Smooth muscle cell of the umbilical artery (primary cell): ENCODE results near the gene KRTAP4-16. TPM values are rescaled to one million over a fixed set of nuclear protein-coding genes. Genes with fewer than 3 reads are reported as not detected.

Experiments used
- total RNA-seq: library from RNA; depleted of rRNA; stranded (reverse); fragments of >200 nt; gene quantifications from 2 replicates; pipeline ENCODE4 v1.2.3, GENCODE V29; 2014

Gene KRTAP4-16
- total RNA-seq = not detected in 2 replicates

GRCh38 chr17:41101586-41102259, at the start of gene KRTAP4-16:
KRTAP4-16 (minus strand) TSS chr17:41102209; CDS start chr17:41102209, 0 bp downstream.

GRCh38 chr17:41149652-41149985, 47.6 kb upstream of the KRTAP4-16 start, which contains the start of gene KRTAP4-5:
KRTAP4-5 (minus strand) TSS chr17:41149825; CDS start chr17:41149767, 58 bp downstream.

GRCh38 chr17:41140360-41141131, 38.5 kb upstream of the KRTAP4-16 start, which contains the start of gene KRTAP4-6:
KRTAP4-6 (minus strand) TSS chr17:41140544; CDS start chr17:41140487, 57 bp downstream.

GRCh38 chr17:41123991-41124371, 22.0 kb upstream of the KRTAP4-16 start, which contains the start of gene KRTAP4-12:
KRTAP4-12 (minus strand) TSS chr17:41124182; CDS start chr17:41124122, 60 bp downstream.

GRCh38 chr17:41117846-41118386, 15.9 kb upstream of the KRTAP4-16 start, which contains the start of gene KRTAP4-11:
KRTAP4-11 (minus strand) TSS chr17:41118373; CDS start chr17:41118315, 58 bp downstream.

GRCh38 chr17:41105347-41105746, 3.3 kb upstream of the KRTAP4-16 start, which contains the start of gene KRTAP4-9:
KRTAP4-9 (plus strand) TSS chr17:41105389; CDS start chr17:41105389, 0 bp downstream.

GRCh38 chr17:41098042-41098441, 4.0 kb downstream of the KRTAP4-16 start, which contains the start of gene KRTAP4-8:
KRTAP4-8 (minus strand) TSS chr17:41098142; CDS start chr17:41098084, 58 bp downstream.

GRCh38 chr17:41084100-41084856, 17.7 kb downstream of the KRTAP4-16 start, which contains the start of gene KRTAP4-7:
KRTAP4-7 (plus strand) TSS chr17:41084150; CDS start chr17:41084207, 57 bp downstream.

GRCh38 chr17:41065829-41066624, 36.0 kb downstream of the KRTAP4-16 start, which contains the start of gene KRTAP2-4:
KRTAP2-4 (minus strand) TSS chr17:41065879; CDS start chr17:41065845, 34 bp downstream.

GRCh38 chr17:41060052-41060604, 41.9 kb downstream of the KRTAP4-16 start, which contains the start of gene KRTAP2-3:
KRTAP2-3 (minus strand) TSS chr17:41060114; CDS start chr17:41060050, 64 bp downstream.

GRCh38 chr17:41055130-41055529, 46.9 kb downstream of the KRTAP4-16 start, which contains the start of gene KRTAP2-2:
KRTAP2-2 (minus strand) TSS chr17:41055230; CDS start chr17:41055211, 19 bp downstream.

Other genes with a start within 250 kb of the KRTAP4-16 start
- gene KRT12, start 235.0 kb downstream of the KRTAP4-16 start, total RNA-seq = not detected in 2 replicates
- not detected in 2 replicates for gene KRT20, start 217.0 kb downstream of the KRTAP4-16 start, total RNA-seq
- 0.28 TPM in 1 of 2 replicates, not detected in the other for gene KRT23, start 164.6 kb downstream of the KRTAP4-16 start, total RNA-seq
- gene KRT39, start 135.3 kb downstream of the KRTAP4-16 start, total RNA-seq = not detected in 2 replicates
- not detected in 2 replicates for gene KRT40, start 117.9 kb downstream of the KRTAP4-16 start, total RNA-seq
- gene KRTAP3-3, start 108.0 kb downstream of the KRTAP4-16 start, total RNA-seq = not detected in 2 replicates
- not detected in 2 replicates for gene KRTAP3-2, start 102.3 kb downstream of the KRTAP4-16 start, total RNA-seq
- gene KRTAP3-1, start 93.1 kb downstream of the KRTAP4-16 start, total RNA-seq = not detected in 2 replicates
- 0.23 and 0.30 TPM in 2 replicates for gene KRTAP1-5, start 75.0 kb downstream of the KRTAP4-16 start, total RNA-seq
- gene KRTAP1-4, start 72.0 kb downstream of the KRTAP4-16 start, total RNA-seq = not detected in 2 replicates
- not detected in 2 replicates for gene KRTAP1-3, start 67.3 kb downstream of the KRTAP4-16 start, total RNA-seq
- not detected in 2 replicates for gene KRTAP1-1, start 60.8 kb downstream of the KRTAP4-16 start, total RNA-seq
- gene KRTAP2-1, start 54.9 kb downstream of the KRTAP4-16 start, total RNA-seq = not detected in 2 replicates
- not detected in 2 replicates for gene KRTAP2-2, start 47.0 kb downstream of the KRTAP4-16 start, total RNA-seq
- 0.65 TPM in 1 of 2 replicates, not detected in the other for gene KRTAP2-3, start 42.1 kb downstream of the KRTAP4-16 start, total RNA-seq
- gene KRTAP2-4, start 36.3 kb downstream of the KRTAP4-16 start, total RNA-seq = not detected in 2 replicates
- gene KRTAP4-7, start 18.1 kb downstream of the KRTAP4-16 start, total RNA-seq = not detected in 2 replicates
- gene KRTAP4-8, start 4.1 kb downstream of the KRTAP4-16 start, total RNA-seq = not detected in 2 replicates
- gene KRTAP4-9, start 3.2 kb upstream of the KRTAP4-16 start, total RNA-seq = not detected in 2 replicates
- gene KRTAP4-11, start 16.2 kb upstream of the KRTAP4-16 start, total RNA-seq = not detected in 2 replicates
- gene KRTAP4-12, start 22.0 kb upstream of the KRTAP4-16 start, total RNA-seq = not detected in 2 replicates
- not detected in 2 replicates for gene KRTAP4-6, start 38.3 kb upstream of the KRTAP4-16 start, total RNA-seq
- not detected in 2 replicates for gene KRTAP4-5, start 47.6 kb upstream of the KRTAP4-16 start, total RNA-seq
- not detected in 2 replicates for gene KRTAP4-4, start 58.5 kb upstream of the KRTAP4-16 start, total RNA-seq
- not detected in 2 replicates for gene KRTAP4-3, start 66.0 kb upstream of the KRTAP4-16 start, total RNA-seq
- gene KRTAP4-2, start 76.0 kb upstream of the KRTAP4-16 start, total RNA-seq = not detected in 2 replicates
- gene KRTAP4-1, start 82.7 kb upstream of the KRTAP4-16 start, total RNA-seq = not detected in 2 replicates
- gene KRTAP9-1, start 87.7 kb upstream of the KRTAP4-16 start, total RNA-seq = not detected in 2 replicates
- gene KRTAP9-2, start 124.4 kb upstream of the KRTAP4-16 start, total RNA-seq = not detected in 2 replicates
- not detected in 2 replicates for gene KRTAP9-3, start 130.2 kb upstream of the KRTAP4-16 start, total RNA-seq
- gene KRTAP9-8, start 135.8 kb upstream of the KRTAP4-16 start, total RNA-seq = not detected in 2 replicates
- not detected in 2 replicates for gene KRTAP9-4, start 147.5 kb upstream of the KRTAP4-16 start, total RNA-seq
- not detected in 2 replicates for gene KRTAP9-9, start 153.2 kb upstream of the KRTAP4-16 start, total RNA-seq
- not detected in 2 replicates for gene KRTAP9-6, start 163.2 kb upstream of the KRTAP4-16 start, total RNA-seq
- not detected in 2 replicates for gene KRTAP9-7, start 173.5 kb upstream of the KRTAP4-16 start, total RNA-seq
- gene KRTAP29-1, start 200.6 kb upstream of the KRTAP4-16 start, total RNA-seq = not detected in 2 replicates
- not detected in 2 replicates for gene KRTAP16-1, start 207.1 kb upstream of the KRTAP4-16 start, total RNA-seq
- not detected in 2 replicates for gene KRTAP17-1, start 213.5 kb upstream of the KRTAP4-16 start, total RNA-seq
- not detected in 2 replicates for gene KRT33A, start 248.6 kb upstream of the KRTAP4-16 start, total RNA-seq